Transverse colon (tissue), 4 donors: Measurements from ENCODE around the gene MEF2B.

Source experiments
- POLR2A ChIP-seq: fragments of 450-650 bp; IDR thresholded peaks from one replicate; pipeline ENCODE4 v1.6.1; 2016; ENCODE audit warnings: antibody characterized with exemption, mild to moderate bottlenecking, moderate library complexity
- POLR2AphosphoS5 ChIP-seq, 3 donors: sonication (generic); formaldehyde crosslinking; IDR thresholded peaks; one replicate each; pipeline ENCODE4 v1.6.1; 2016; ENCODE audit warnings: antibody characterized with exemption in 3 of 3
- TF ChIP-seq, protein P1 (sequence below), 5 experiments: fragments of 200-600 bp in 3 of 5; fragments of 450-650 bp in 2 of 5; sonication (generic) in 3 of 5; IDR thresholded peaks; 1 replicate in 2 of 5; 2 replicates in 3 of 5; pipeline ENCODE4 v1.5.1; 2016 to 2017; ENCODE audit warnings: antibody characterized with exemption in 5 of 5, inconsistent platforms in 3 of 5, mild to moderate bottlenecking in 2 of 5, moderate library complexity in 1 of 5

DNA sequence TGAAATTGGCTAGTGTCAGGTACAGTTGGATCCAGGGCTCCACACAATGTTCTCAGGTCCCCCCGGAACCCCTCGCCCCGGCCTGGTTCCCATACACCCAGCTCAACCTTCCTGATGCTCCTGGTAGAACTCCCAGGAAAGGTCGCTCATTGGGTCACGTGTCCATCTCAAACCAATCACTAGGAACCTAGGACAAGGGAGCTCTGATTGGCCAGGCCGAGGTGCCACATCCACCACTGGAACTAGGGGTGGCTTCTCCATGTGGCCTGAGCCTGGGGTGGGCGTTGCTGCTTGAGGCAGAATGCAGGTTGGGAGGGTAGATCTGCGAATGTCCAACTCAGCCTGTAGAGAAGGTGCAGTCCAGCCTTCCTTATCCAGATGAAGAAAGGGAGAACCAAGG, 6.9 kb upstream of the MEF2B start:
- TF ChIP-seq, protein P1, sequence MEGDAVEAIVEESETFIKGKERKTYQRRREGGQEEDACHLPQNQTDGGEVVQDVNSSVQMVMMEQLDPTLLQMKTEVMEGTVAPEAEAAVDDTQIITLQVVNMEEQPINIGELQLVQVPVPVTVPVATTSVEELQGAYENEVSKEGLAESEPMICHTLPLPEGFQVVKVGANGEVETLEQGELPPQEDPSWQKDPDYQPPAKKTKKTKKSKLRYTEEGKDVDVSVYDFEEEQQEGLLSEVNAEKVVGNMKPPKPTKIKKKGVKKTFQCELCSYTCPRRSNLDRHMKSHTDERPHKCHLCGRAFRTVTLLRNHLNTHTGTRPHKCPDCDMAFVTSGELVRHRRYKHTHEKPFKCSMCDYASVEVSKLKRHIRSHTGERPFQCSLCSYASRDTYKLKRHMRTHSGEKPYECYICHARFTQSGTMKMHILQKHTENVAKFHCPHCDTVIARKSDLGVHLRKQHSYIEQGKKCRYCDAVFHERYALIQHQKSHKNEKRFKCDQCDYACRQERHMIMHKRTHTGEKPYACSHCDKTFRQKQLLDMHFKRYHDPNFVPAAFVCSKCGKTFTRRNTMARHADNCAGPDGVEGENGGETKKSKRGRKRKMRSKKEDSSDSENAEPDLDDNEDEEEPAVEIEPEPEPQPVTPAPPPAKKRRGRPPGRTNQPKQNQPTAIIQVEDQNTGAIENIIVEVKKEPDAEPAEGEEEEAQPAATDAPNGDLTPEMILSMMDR (IDR thresholded peaks at IDR 0.05), result no peak
- TF ChIP-seq POLR2AphosphoS5 (IDR thresholded peaks at IDR 0.05), result no peak
- no peak for TF ChIP-seq POLR2A
